IMR-90 (cell line): Measurements from ENCODE around the gene PMS1. TPM values are rescaled to one million over a fixed set of nuclear protein-coding genes. Genes with fewer than 3 reads are reported as not detected.

ENCODE experiments used
- ATAC-seq: fragments of 200-7000 bp; cut with Tn5 transposase; 2 replicates; pipeline ENCODE4 v1.9.1; 2020; ENCODE audit warnings: low read depth, mild to moderate bottlenecking, moderate library complexity
- BruUV-seq: library from RNA; stranded (reverse); fragments of 400-500 nt; replicated peaks from 2 replicates; lab custom pipeline; 2021; lab: Mats Ljungman, UMichigan
- CTCF ChIA-PET: fragments of 300-600 bp; formaldehyde crosslinking; extraction: SDS; loops from one replicate; lab custom pipeline; 2021; ENCODE audit warnings: antibody characterized with exemption; lab: Yijun Ruan, JAX
- POLR2A ChIA-PET: fragments of 300-600 bp; sonication (Branson Sonifier 250); formaldehyde crosslinking; loops from one replicate; lab custom pipeline; 2022; ENCODE audit warnings: antibody characterized with exemption; ENCODE audit not compliant: unreplicated experiment; lab: Charles Lee
- DNase-seq: peaks from one replicate; pipeline ENCODE4 v3.0.0; 2013
- H2AFZ ChIP-seq: replicated peaks from 2 replicates; pipeline ENCODE3; 2013; ENCODE audit warnings: low read length, mild to moderate bottlenecking; ENCODE audit not compliant: poor library complexity
- H2AK5ac ChIP-seq: 2 replicates; pipeline ENCODE4 v1.6.1; 2013; ENCODE audit warnings: low read depth, low read length, inconsistent platforms
- H2AK9ac ChIP-seq: replicated peaks from 2 replicates; pipeline ENCODE3; 2013; ENCODE audit warnings: mild to moderate bottlenecking, low read depth, low read length, moderate library complexity; ENCODE audit not compliant: poor library complexity
- H2BK120ac ChIP-seq: 2 replicates; pipeline ENCODE4 v1.6.1; 2013; ENCODE audit warnings: low read depth, low read length, inconsistent platforms
- H2BK15ac ChIP-seq: 3 replicates; pipeline ENCODE4 v1.6.1; 2013; ENCODE audit warnings: low read depth, low read length, inconsistent platforms
- H2BK20ac ChIP-seq: 2 replicates; pipeline ENCODE4 v1.6.1; 2013; ENCODE audit warnings: low read depth, mild to moderate bottlenecking, inconsistent platforms, low read length, moderate library complexity
- H2BK5ac ChIP-seq: 2 replicates; pipeline ENCODE4 v1.6.1; 2013; ENCODE audit warnings: mild to moderate bottlenecking, low read depth, low read length, inconsistent platforms; ENCODE audit not compliant: poor library complexity, severe bottlenecking
- H3K14ac ChIP-seq: replicated peaks from 2 replicates; pipeline ENCODE4 v1.6.1; 2013; ENCODE audit warnings: low read depth, low read length, inconsistent platforms
- H3K18ac ChIP-seq: 2 replicates; pipeline ENCODE4 v1.6.1; 2013; ENCODE audit warnings: low read depth, low read length, control low read depth
- H3K23ac ChIP-seq: 2 replicates; pipeline ENCODE4 v1.6.1; 2013; ENCODE audit warnings: low read depth, low read length, inconsistent platforms
- H3K27ac ChIP-seq: 2 replicates; pipeline ENCODE4 v1.5.1; 2013; ENCODE audit warnings: mild to moderate bottlenecking, control low read depth, low read length; ENCODE audit not compliant: insufficient read depth
- H3K27me3 ChIP-seq: 2 replicates; pipeline ENCODE4 v1.6.1; 2013; ENCODE audit warnings: low read length; ENCODE audit not compliant: control insufficient read depth, insufficient read depth
- H3K36me3 ChIP-seq: 2 replicates; pipeline ENCODE4 v1.6.1; 2013; ENCODE audit warnings: low read length, mixed read lengths; ENCODE audit not compliant: control insufficient read depth, insufficient read depth
- H3K4ac ChIP-seq: 2 replicates; pipeline ENCODE4 v1.6.1; 2013; ENCODE audit warnings: low read depth, low read length, inconsistent platforms
- H3K4me1 ChIP-seq: 2 replicates; pipeline ENCODE4 v1.6.1; 2013; ENCODE audit warnings: low read length, mixed read lengths; ENCODE audit not compliant: control insufficient read depth, insufficient read depth
- H3K4me2 ChIP-seq: 2 replicates; pipeline ENCODE4 v1.6.1; 2013; ENCODE audit warnings: low read depth, mild to moderate bottlenecking, control low read depth, low read length, moderate library complexity
- H3K4me3 ChIP-seq: 2 replicates; pipeline ENCODE4 v1.5.1; 2013; ENCODE audit warnings: low read depth, mild to moderate bottlenecking, control low read depth, low read length, moderate library complexity; ENCODE audit not compliant: insufficient read depth
- H3K56ac ChIP-seq: 2 replicates; pipeline ENCODE4 v1.6.1; 2013; ENCODE audit warnings: low read length, inconsistent platforms; ENCODE audit not compliant: insufficient read depth; ENCODE audit errors: extremely low read depth
- H3K79me1 ChIP-seq, 2 experiments: 2 replicates each; pipeline ENCODE4 v1.6.1; 2013; ENCODE audit warnings: low read length in 2 of 2, inconsistent platforms in 1 of 2, low read depth in 1 of 2
- H3K9ac ChIP-seq: 2 replicates; pipeline ENCODE4 v1.6.1; 2013; ENCODE audit warnings: low read depth, low read length, control low read depth
- H3K9me1 ChIP-seq: 2 replicates; pipeline ENCODE4 v1.6.1; 2013; ENCODE audit warnings: low read length, inconsistent platforms; ENCODE audit not compliant: insufficient read depth
- H3K9me3 ChIP-seq: 2 replicates; pipeline ENCODE4 v1.6.1; 2013; ENCODE audit warnings: low read length; ENCODE audit not compliant: control insufficient read depth, insufficient read depth
- H4K20me1 ChIP-seq: 2 replicates; pipeline ENCODE4 v1.6.1; 2013; ENCODE audit warnings: low read length, inconsistent platforms; ENCODE audit not compliant: insufficient read depth
- H4K5ac ChIP-seq: 2 replicates; pipeline ENCODE4 v1.6.1; 2013; ENCODE audit warnings: mild to moderate bottlenecking, low read depth, low read length, control low read depth
- H4K8ac ChIP-seq, 2 experiments: 2 replicates each; pipeline ENCODE4 v1.6.1; 2013; ENCODE audit warnings: low read depth in 2 of 2, low read length in 2 of 2, control low read depth in 1 of 2, inconsistent platforms in 1 of 2
- H4K91ac ChIP-seq: 2 replicates; pipeline ENCODE4 v1.6.1; 2013; ENCODE audit warnings: low read depth, low read length, inconsistent platforms; ENCODE audit not compliant: insufficient read depth
- SMC3 ChIP-seq: fragments of 150-350 bp; IDR thresholded peaks from 2 replicates; pipeline ENCODE4 v1.6.1; 2016; ENCODE audit warnings: low read depth, mild to moderate bottlenecking, antibody characterized with exemption, low read length, moderate library complexity
- USF2 ChIP-seq: fragments of 150-350 bp; IDR thresholded peaks from 2 replicates; pipeline ENCODE4 v1.6.1; 2017; ENCODE audit warnings: mild to moderate bottlenecking, antibody characterized with exemption, low read length, low read depth
- WGBS, 2 experiments: methylation state at CpG; one replicate each; pipeline versions ENCODE4 v1.1.5 to v1.1.7; 2013; ENCODE audit warnings: missing lambda C conversion rate in 2 of 2; ENCODE audit not compliant: insufficient read length in 1 of 2; ENCODE audit errors: extremely low coverage in 2 of 2; 5-methylcytosine and 5-hydroxymethylcytosine counted together
- dilution Hi-C: fragments of 300-500 bp; cut with HindIII; formaldehyde crosslinking; loops from one replicate; pipeline ENCODE4 v1.14.3; 2018; ENCODE audit warnings: low sequenced_read_pairs; ENCODE audit not compliant: unreplicated experiment
- in situ Hi-C: fragments of 300-500 bp; cut with MboI; formaldehyde crosslinking; loops from 3 replicates; pipeline ENCODE4 v1.14.3; 2019; ENCODE audit warnings: low sequenced_read_pairs, inconsistent platforms, mixed read lengths
- intact Hi-C: fragments of 100-400 bp; cut with micrococcal nuclease; formaldehyde crosslinking; loops from 2 replicates; pipeline ENCODE4 v1.10.0; 2022
- polyA plus RNA-seq, 3 experiments: library from polyadenylated mRNA; depleted of rRNA; stranded (reverse); fragments of >200 nt; gene quantifications; 2 replicates each; pipeline ENCODE4 v1.2.3, GENCODE V29; 2012; ENCODE audit warnings: low replicate concordance in 1 of 3
- total RNA-seq: library from RNA; depleted of rRNA; stranded (reverse); fragments of >200 nt; gene quantifications from 2 replicates; pipeline ENCODE4 v1.2.3, GENCODE V29; 2012

PMS1 gene
- total and polyA plus RNA-seq, 2 of the 4 experiments (the other 2 are of a cell fraction) = 8.1 to 10.6 TPM

GRCh38 chr2:189772212-189772611 lies 12.0 kb upstream of the PMS1 start:
- BruUV-seq = no TSS peak
- Histone ChIP-seq H3K9me1 (no peaks in the 10 kb centered on the region), H3K23ac (no peak overlapping the region), H2AK5ac (no peak overlapping the region), H3K4me2 (no peak overlapping the region), H3K4me3 (no peak overlapping the region), H3K4ac (no peak overlapping the region), H2BK20ac (no peak overlapping the region), H3K36me3 (peaks cover 22% of the 10 kb centered on the region), H2BK5ac (no peak overlapping the region), H3K56ac (no peak overlapping the region), H3K18ac (no peak overlapping the region), H4K5ac (no peak overlapping the region), H3K14ac (no peak overlapping the region), H2BK120ac (no peak overlapping the region), H3K9me3 (no peaks in the 10 kb centered on the region), H3K27me3 (no peaks in the 10 kb centered on the region), H3K9ac (no peak overlapping the region), H4K91ac (no peak overlapping the region), H4K20me1 (peaks cover 3% of the 10 kb centered on the region; the same call in 1 of the 2 replicates), H2BK15ac (no peak overlapping the region), H3K4me1 (no peaks in the 10 kb centered on the region), H3K27ac (no peak overlapping the region), H4K8ac (no peak overlapping the region), H2AK9ac (no peak overlapping the region), H2AFZ (no peak overlapping the region), H3K79me1 (peaks cover 6 to 9% of the 10 kb centered on the region in 2 experiments; a peak in 3 of 4 replicates)
- WGBS, 2 experiments = no CpG with 5 or more reads among the region's 1 CpG
- in situ Hi-C loops (no loop called here), dilution Hi-C loops (no loop called here), intact Hi-C loops (no loop called here)
- no peak for ATAC-seq
- TF ChIP-seq SMC3 = no peak
- TF ChIP-seq USF2 = no peak
- CTCF ChIA-PET = no interaction called here
- no peak for DNase-seq
- POLR2A ChIA-PET = no interaction called here
